ENCODE measurements around the gene OGA. TPM values are rescaled to one million over a fixed set of nuclear protein-coding genes. Genes with fewer than 3 reads are reported as not detected.

The OGA gene
- total and polyA plus RNA-seq, 9 of the 15 experiments (the other 6 are each of a cell fraction or from before 2014, with no cell fraction given), result 13.5 to 73.5 (median 59.5) TPM

GRCh38 chr10:101824736-101825135 lies 6.5 kb upstream of the OGA start (continued):
- TF ChIP-seq SMAD4 (CRISPR knock-in tag; conservative IDR thresholded peaks at IDR 0.05) (no peak), ZNF444 (CRISPR knock-in tag; IDR thresholded peaks at IDR 0.05) (no peak), RAD21 (CRISPR knock-in tag; conservative IDR thresholded peaks at IDR 0.05 in 1 of 2, IDR thresholded peaks at IDR 0.05 in 1 of 2) (no peak), COPS2 (conservative IDR thresholded peaks at IDR 0.05) (no peak), SIRT6 (IDR thresholded peaks at IDR 0.05; ENCODE audit: low read depth, low read length) (no peak), NFE2L1 (tag; IDR thresholded peaks at IDR 0.05; ENCODE audit: borderline replicate concordance, low read depth) (no peak), STAG1 (CRISPR knock-in tag; IDR thresholded peaks at IDR 0.05; ENCODE audit: borderline replicate concordance) (no peak), L3MBTL2 (IDR thresholded peaks at IDR 0.05) (peak; percentile 34; the same call in 1 of the 2 replicates), BACH1 (tag; IDR thresholded peaks at IDR 0.05) (no peak), PCBP1 (IDR thresholded peaks at IDR 0.05; ENCODE audit: low read depth, low read length, poor library complexity, severe bottlenecking) (no peak), PHB2 (IDR thresholded peaks at IDR 0.05; ENCODE audit: low read depth) (no peak), PTBP1 (IDR thresholded peaks at IDR 0.05; ENCODE audit: low read depth, low read length) (no peak), CSDE1 (IDR thresholded peaks at IDR 0.05) (no peak), HDAC3 (IDR thresholded peaks at IDR 0.05; ENCODE audit: borderline replicate concordance, partially characterized antibody) (no peak), HEY1 (CRISPR knock-in tag; IDR thresholded peaks at IDR 0.05; ENCODE audit: borderline replicate concordance) (no peak), CEBPG (CRISPR knock-in tag; IDR thresholded peaks at IDR 0.05) (no peak), CEBPG (tag; conservative IDR thresholded peaks at IDR 0.05 in 1 of 2, IDR thresholded peaks at IDR 0.05 in 1 of 2) (no peak), ZBTB12 (CRISPR knock-in tag; IDR thresholded peaks at IDR 0.05) (no peak), TFAM (CRISPR knock-in tag; conservative IDR thresholded peaks at IDR 0.05) (no peak), HMGN3 (IDR thresholded peaks at IDR 0.05; ENCODE audit: borderline replicate concordance, extremely low read depth, insufficient read length, low read depth, low read length) (no peak), ZC3H11A (IDR thresholded peaks at IDR 0.05; ENCODE audit: low read depth, low read length) (no peak), GABPB2 (CRISPR knock-in tag; conservative IDR thresholded peaks at IDR 0.05) (no peak), OTX1 (CRISPR knock-in tag; IDR thresholded peaks at IDR 0.05) (no peak), RFX7 (CRISPR knock-in tag; IDR thresholded peaks at IDR 0.05) (no peak), ZNF384 (IDR thresholded peaks at IDR 0.05; ENCODE audit: low read depth, low read length) (no peak), PTRF (tag; IDR thresholded peaks at IDR 0.05) (no peak), ZNF431 (CRISPR knock-in tag; IDR thresholded peaks at IDR 0.05) (no peak), MBD1 (CRISPR knock-in tag; IDR thresholded peaks at IDR 0.05) (no peak), TBL1XR1 (IDR thresholded peaks at IDR 0.05; ENCODE audit: low read length in 2 of 2) (peak in 1 of 2 experiments; percentile 48; a peak in 1 of 4 replicates), ZFP30 (CRISPR knock-in tag; IDR thresholded peaks at IDR 0.05; ENCODE audit: borderline replicate concordance) (no peak)

All from K562 (cell line).